Neuronal stem cell (in vitro differentiated cells): ENCODE measurements around the gene KIAA2012. TPM values are rescaled to one million over a fixed set of nuclear protein-coding genes. Genes with fewer than 3 reads are reported as not detected.

Experiments used
- DNase-seq: peaks from one replicate; pipeline ENCODE4 v3.0.0-alpha.2; 2013; ENCODE audit warnings: low spot score
- H2AFZ ChIP-seq: one replicate; pipeline ENCODE4 v1.6.1; 2013; ENCODE audit warnings: mild to moderate bottlenecking, low read length, inconsistent platforms
- H2AK5ac ChIP-seq: 2 replicates; pipeline ENCODE4 v1.6.1; 2013; ENCODE audit warnings: low read depth, mild to moderate bottlenecking, inconsistent platforms, low read length, moderate library complexity, mixed read lengths
- H2BK120ac ChIP-seq: 2 replicates; pipeline ENCODE4 v1.6.1; 2013; ENCODE audit warnings: low read depth, mild to moderate bottlenecking, inconsistent platforms, low read length, moderate library complexity, mixed read lengths
- H2BK12ac ChIP-seq: one replicate; pipeline ENCODE4 v1.6.1; 2013; ENCODE audit warnings: low read length, inconsistent platforms
- H2BK15ac ChIP-seq: 2 replicates; pipeline ENCODE4 v1.6.1; 2013; ENCODE audit warnings: mild to moderate bottlenecking, low read length, inconsistent platforms, mixed read lengths
- H2BK5ac ChIP-seq: one replicate; pipeline ENCODE4 v1.6.1; 2013; ENCODE audit warnings: inconsistent platforms, mild to moderate bottlenecking, low read length, moderate library complexity
- H3K14ac ChIP-seq: one replicate; pipeline ENCODE4 v1.6.1; 2013; ENCODE audit warnings: low read length, inconsistent platforms
- H3K18ac ChIP-seq: 2 replicates; pipeline ENCODE4 v1.6.1; 2013; ENCODE audit warnings: low read length, inconsistent platforms
- H3K23ac ChIP-seq: 2 replicates; pipeline ENCODE4 v1.6.1; 2013; ENCODE audit warnings: low read depth, mild to moderate bottlenecking, mixed read lengths, low read length, inconsistent platforms; ENCODE audit not compliant: poor library complexity
- H3K27ac ChIP-seq: replicated peaks from 3 replicates; pipeline ENCODE4 v1.5.1; 2013; ENCODE audit warnings: low read length, inconsistent platforms
- H3K27me3 ChIP-seq, 3 experiments: 2 replicates each; pipeline ENCODE4 v1.6.1; 2013; ENCODE audit warnings: low read length in 3 of 3, mild to moderate bottlenecking in 2 of 3, inconsistent platforms in 1 of 3, low read depth in 1 of 3, mixed read lengths in 1 of 3, moderate library complexity in 1 of 3; ENCODE audit not compliant: control insufficient read depth in 3 of 3, insufficient read depth in 3 of 3
- H3K36me3 ChIP-seq, 2 donors: replicated peaks in 1 of 2; 2 replicates each; pipeline ENCODE4 v1.6.1; 2013; ENCODE audit warnings: low read length in 2 of 2; ENCODE audit not compliant: control insufficient read depth in 2 of 2, insufficient read depth in 2 of 2
- H3K4ac ChIP-seq: 2 replicates; pipeline ENCODE4 v1.6.1; 2013; ENCODE audit warnings: inconsistent platforms, mild to moderate bottlenecking, low read length, moderate library complexity
- H3K4me1 ChIP-seq, 2 donors: 1 replicate in 1 of 2; 2 replicates in 1 of 2; pipeline ENCODE4 v1.6.1; 2013; ENCODE audit warnings: low read length in 2 of 2, low read depth in 1 of 2; ENCODE audit not compliant: control insufficient read depth in 2 of 2, insufficient read depth in 1 of 2
- H3K4me2 ChIP-seq: one replicate; pipeline ENCODE4 v1.6.1; 2013; ENCODE audit warnings: mild to moderate bottlenecking, low read length, inconsistent platforms; ENCODE audit not compliant: insufficient read depth, poor library complexity, severe bottlenecking
- H3K4me3 ChIP-seq, 2 donors: 2 replicates each; pipeline ENCODE4 v1.5.1; 2013; ENCODE audit warnings: low read length in 2 of 2, mild to moderate bottlenecking in 2 of 2, inconsistent platforms in 1 of 2, moderate library complexity in 1 of 2
- H3K79me1 ChIP-seq: one replicate; pipeline ENCODE4 v1.6.1; 2013; ENCODE audit warnings: low read depth, mild to moderate bottlenecking, inconsistent platforms, low read length, moderate library complexity
- H3K9ac ChIP-seq: one replicate; pipeline ENCODE4 v1.6.1; 2013; ENCODE audit warnings: mild to moderate bottlenecking, low read depth, low read length, inconsistent platforms; ENCODE audit not compliant: poor library complexity
- H3K9me3 ChIP-seq, 2 donors: replicated peaks in 1 of 2; 2 replicates each; pipeline versions ENCODE3 to v1.6.1; 2013; ENCODE audit warnings: low read length in 2 of 2, mild to moderate bottlenecking in 2 of 2, inconsistent platforms in 1 of 2, low read depth in 1 of 2, mixed read lengths in 1 of 2, moderate library complexity in 1 of 2; ENCODE audit not compliant: control insufficient read depth in 2 of 2, insufficient read depth in 1 of 2
- H4K8ac ChIP-seq: one replicate; pipeline ENCODE4 v1.6.1; 2013; ENCODE audit warnings: low read depth, mild to moderate bottlenecking, inconsistent platforms, low read length, moderate library complexity
- H4K91ac ChIP-seq: one replicate; pipeline ENCODE4 v1.6.1; 2013; ENCODE audit warnings: low read length, low read depth, mild to moderate bottlenecking, inconsistent platforms; ENCODE audit not compliant: poor library complexity
- WGBS, 2 donors: extraction: QIAGEN DNeasy Blood & Tissue Kit; methylation state at CpG; one replicate each; pipeline ENCODE4 v1.1.7; 2013; ENCODE audit warnings: missing lambda C conversion rate in 2 of 2, mixed read lengths in 1 of 2; ENCODE audit not compliant: insufficient read length in 2 of 2, insufficient replicate concordance in 1 of 2; ENCODE audit errors: extremely low coverage in 2 of 2; 5-methylcytosine and 5-hydroxymethylcytosine counted together
- small RNA-seq: library from polyadenylated mRNA; stranded (forward); fragments of <200 nt; extraction: miRNeasy Mini kit (QIAGEN cat#:217004); gene quantifications from one replicate; pipeline ENCODE3, GENCODE V24; 2013; ENCODE audit not compliant: insufficient read depth

The KIAA2012 gene

GRCh38 chr2:202249521-202250253 is 176.6 kb downstream of the KIAA2012 start:
- Histone ChIP-seq H3K9me3 (peaks cover 3 to 6% of the 10 kb centered on the region in 2 donors), H3K4me2 (no peak overlapping the region), H3K23ac (no peak overlapping the region), H4K91ac (no peak overlapping the region), H3K79me1 (no peaks in the 10 kb centered on the region), H2BK15ac (no peak overlapping the region), H3K4me1 (peaks cover 0 to 5% of the 10 kb centered on the region in 2 donors), H3K27me3 (no peaks in the 10 kb centered on the region), H2BK120ac (no peak overlapping the region), H3K14ac (no peak overlapping the region), H3K4ac (no peak overlapping the region), H2BK5ac (no peak overlapping the region), H3K4me3 (no peak overlapping the region), H3K36me3 (no peaks in the 10 kb centered on the region), H2AK5ac (no peak overlapping the region), H3K18ac (no peak overlapping the region), H2BK12ac (no peak overlapping the region), H3K27ac (no peak overlapping the region), H3K9ac (no peak overlapping the region), H4K8ac (no peak overlapping the region), H2AFZ (peak overlapping the region; percentile 72)
- DNase-seq = no peak
- WGBS, 2 donors = no CpG with 5 or more reads among the region's 10 CpGs

- peaks cover 3 to 6% of the 10 kb centered on the region in 2 donors for H3K9me3 ChIP-seq
- H3K4me2 ChIP-seq = no peak overlapping the region
- no peak overlapping the region for H4K8ac ChIP-seq
- no peak overlapping the region for H3K4me3 ChIP-seq
- H2BK5ac ChIP-seq = no peak overlapping the region
- H3K36me3 ChIP-seq = no peaks in the 10 kb centered on the region
- no peak overlapping the region for H2AK5ac ChIP-seq
- no peak overlapping the region for H3K23ac ChIP-seq
- H2BK15ac ChIP-seq = no peak overlapping the region
- no peaks in the 10 kb centered on the region for H3K27me3 ChIP-seq
- H3K14ac ChIP-seq = no peak overlapping the region
- H4K91ac ChIP-seq = no peak overlapping the region
- H3K27ac ChIP-seq = no peak overlapping the region
- H3K18ac ChIP-seq = no peak overlapping the region
- no peaks in the 10 kb centered on the region for H3K79me1 ChIP-seq
- WGBS, 2 donors = no CpG with 5 or more reads among the region's 5 CpGs
- H3K9ac ChIP-seq = no peak overlapping the region
- no peak overlapping the region for H2AFZ ChIP-seq
- no peak overlapping the region for H2BK12ac ChIP-seq
- no peak overlapping the region for H3K4ac ChIP-seq
- no peak overlapping the region for H2BK120ac ChIP-seq
- H3K4me1 ChIP-seq = peaks cover 0 to 5% of the 10 kb centered on the region in 2 donors
- no peak for DNase-seq
These were observed 178.4 kb downstream of the KIAA2012 start for GRCh38 chr2:202251494-202251893.

Small RNA genes lying within 50 kb of the gene (small RNA-seq; reads per million reads assigned to genes)
- not detected for gene AC079354.2
